SK-N-SH treated with all-trans-retinoic acid at 6 μM for 48 hours (cell line): Measurements from ENCODE around the gene OR2Z1.

Experiments used
- ATAC-seq: fragments of 200-7000 bp; cut with Tn5 transposase; 3 replicates; pipeline ENCODE4 v1.9.1; 2020; ENCODE audit warnings: mild to moderate bottlenecking, moderate library complexity
- ARNTL ChIP-seq: fragments of 450-650 bp; formaldehyde crosslinking; IDR thresholded peaks from 2 replicates; pipeline ENCODE4 v1.5.0; 2020; ENCODE audit warnings: low read depth, mild to moderate bottlenecking, moderate library complexity, borderline replicate concordance
- BACH2 ChIP-seq: fragments of 250-450 bp; sonication (Bioruptor Pico); IDR thresholded peaks from 2 replicates; pipeline ENCODE4 v1.9.0; 2021; ENCODE audit warnings: mild to moderate bottlenecking, borderline replicate concordance
- CREB5 ChIP-seq: fragments of 250-450 bp; sonication (Bioruptor Pico); IDR thresholded peaks from 2 replicates; pipeline ENCODE4 v1.5.1; 2020; ENCODE audit warnings: low read depth, mild to moderate bottlenecking, moderate library complexity
- CSDC2 ChIP-seq: fragments of 250-450 bp; sonication (Bioruptor Pico); IDR thresholded peaks from 2 replicates; pipeline ENCODE4 v1.5.0; 2020; ENCODE audit warnings: mild to moderate bottlenecking, moderate library complexity
- GLIS3 ChIP-seq: fragments of 250-450 bp; sonication (Bioruptor Pico); IDR thresholded peaks from 2 replicates; pipeline ENCODE4 v1.5.0; 2020; ENCODE audit warnings: mild to moderate bottlenecking, moderate library complexity
- ISL1 ChIP-seq: fragments of 250-450 bp; sonication (Bioruptor Pico); IDR thresholded peaks from 2 replicates; pipeline ENCODE4 v2.1.2; 2022; ENCODE audit warnings: mild to moderate bottlenecking, moderate library complexity
- OSR1 ChIP-seq: fragments of 250-450 bp; sonication (Bioruptor Pico); IDR thresholded peaks from 2 replicates; pipeline ENCODE4 v1.8.0; 2022; ENCODE audit warnings: moderate library complexity, mild to moderate bottlenecking, inconsistent platforms
- PPARA ChIP-seq: fragments of 250-450 bp; sonication (Bioruptor Pico); IDR thresholded peaks from 2 replicates; pipeline ENCODE4 v1.5.0; 2020; ENCODE audit warnings: mild to moderate bottlenecking, borderline replicate concordance
- RARB ChIP-seq: fragments of 250-450 bp; sonication (Bioruptor Pico); IDR thresholded peaks from 2 replicates; pipeline ENCODE4 v1.8.0; 2021; ENCODE audit warnings: mild to moderate bottlenecking, moderate library complexity
- SNAI2 ChIP-seq: fragments of 250-450 bp; sonication (Bioruptor Pico); IDR thresholded peaks from 2 replicates; pipeline ENCODE4 v1.5.0; 2020; ENCODE audit warnings: mild to moderate bottlenecking, moderate library complexity
- TCF4 ChIP-seq: fragments of 250-450 bp; sonication (Bioruptor Pico); IDR thresholded peaks from 2 replicates; pipeline ENCODE4 v1.8.0; 2021; ENCODE audit warnings: mild to moderate bottlenecking, moderate library complexity, borderline replicate concordance
- TOX ChIP-seq: fragments of 250-450 bp; sonication (Bioruptor Pico); IDR thresholded peaks from 2 replicates; pipeline ENCODE4 v1.8.0; 2021; ENCODE audit warnings: mild to moderate bottlenecking, moderate library complexity, borderline replicate concordance
- ZC3H10 ChIP-seq: fragments of 250-450 bp; sonication (Bioruptor Pico); IDR thresholded peaks from 2 replicates; pipeline ENCODE4 v1.5.1; 2021; ENCODE audit warnings: mild to moderate bottlenecking, moderate library complexity
- ZFP3 ChIP-seq: fragments of 250-450 bp; sonication (Bioruptor Pico); IDR thresholded peaks from 2 replicates; pipeline ENCODE4 v1.5.0; 2020; ENCODE audit warnings: mild to moderate bottlenecking, moderate library complexity
- ZFP30 ChIP-seq: fragments of 450-650 bp; formaldehyde crosslinking; IDR thresholded peaks from 2 replicates; pipeline ENCODE4 v1.5.0; 2022; ENCODE audit warnings: mild to moderate bottlenecking, moderate library complexity
- ZNF565 ChIP-seq: fragments of 450-650 bp; formaldehyde crosslinking; conservative IDR thresholded peaks from 2 replicates; pipeline ENCODE4 v1.5.0; 2020; ENCODE audit warnings: low read depth, mild to moderate bottlenecking, moderate library complexity
- ZNF70 ChIP-seq: fragments of 450-650 bp; formaldehyde crosslinking; IDR thresholded peaks from 2 replicates; pipeline ENCODE4 v1.5.0; 2020; ENCODE audit warnings: mild to moderate bottlenecking, moderate library complexity
- ZNF8 ChIP-seq: fragments of 450-650 bp; formaldehyde crosslinking; IDR thresholded peaks from 2 replicates; pipeline ENCODE4 v1.5.0; 2020; ENCODE audit warnings: mild to moderate bottlenecking, moderate library complexity
- TF ChIP-seq, protein P1 (sequence below): fragments of 250-450 bp; sonication (Bioruptor Pico); IDR thresholded peaks from 2 replicates; pipeline ENCODE4 v1.5.0; 2020; ENCODE audit warnings: mild to moderate bottlenecking, moderate library complexity
- TF ChIP-seq, protein P2 (sequence below): fragments of 250-450 bp; sonication (Bioruptor Pico); IDR thresholded peaks from 2 replicates; pipeline ENCODE4 v1.8.0; 2021; ENCODE audit warnings: low read depth, mild to moderate bottlenecking, moderate library complexity, borderline replicate concordance
- TF ChIP-seq, protein P3 (sequence below): fragments of 250-450 bp; sonication (Bioruptor Pico); IDR thresholded peaks from 2 replicates; pipeline ENCODE4 v1.5.1; 2021; ENCODE audit warnings: mild to moderate bottlenecking, moderate library complexity
- TF ChIP-seq, protein P4 (sequence below): fragments of 250-450 bp; sonication (Bioruptor Pico); IDR thresholded peaks from 2 replicates; pipeline ENCODE4 v1.8.0; 2020; ENCODE audit warnings: mild to moderate bottlenecking, moderate library complexity, borderline replicate concordance

Gene OR2Z1

DNA sequence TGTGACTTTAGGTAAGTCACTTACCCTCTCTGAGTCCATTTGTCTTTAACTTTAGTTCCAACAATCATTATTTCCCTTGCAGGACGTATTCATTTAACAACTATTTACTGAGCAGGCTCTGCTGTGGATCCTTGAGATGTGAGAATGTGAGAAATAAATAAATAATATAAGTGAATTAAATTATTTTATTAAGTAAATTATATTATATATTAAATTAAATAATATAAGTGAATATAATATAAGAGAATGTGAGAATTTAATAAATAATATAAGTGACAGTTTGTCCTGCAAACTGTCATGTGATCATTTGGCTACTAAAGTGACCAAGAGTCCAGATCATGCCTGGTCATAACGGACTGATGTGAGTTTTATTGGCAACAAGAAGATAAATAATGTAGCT is 598 bp downstream of the OR2Z1 start:
- ATAC-seq: no peak
- TF ChIP-seq TOX (CRISPR knock-in tag): no peak
- no peak for TF ChIP-seq OSR1 (CRISPR knock-in tag)
- no peak for TF ChIP-seq GLIS3 (CRISPR knock-in tag)
- no peak for TF ChIP-seq ZC3H10 (CRISPR knock-in tag)
- TF ChIP-seq ZFP30 (CRISPR knock-in tag): no peak
- TF ChIP-seq SNAI2 (CRISPR knock-in tag): no peak
- TF ChIP-seq ZNF70: no peak
- no peak for TF ChIP-seq ZNF565 (CRISPR knock-in tag)
- TF ChIP-seq CREB5 (CRISPR knock-in tag): no peak
- no peak for TF ChIP-seq RARB (CRISPR knock-in tag)
- no peak for TF ChIP-seq ISL1 (CRISPR knock-in tag)
- TF ChIP-seq, protein P1, sequence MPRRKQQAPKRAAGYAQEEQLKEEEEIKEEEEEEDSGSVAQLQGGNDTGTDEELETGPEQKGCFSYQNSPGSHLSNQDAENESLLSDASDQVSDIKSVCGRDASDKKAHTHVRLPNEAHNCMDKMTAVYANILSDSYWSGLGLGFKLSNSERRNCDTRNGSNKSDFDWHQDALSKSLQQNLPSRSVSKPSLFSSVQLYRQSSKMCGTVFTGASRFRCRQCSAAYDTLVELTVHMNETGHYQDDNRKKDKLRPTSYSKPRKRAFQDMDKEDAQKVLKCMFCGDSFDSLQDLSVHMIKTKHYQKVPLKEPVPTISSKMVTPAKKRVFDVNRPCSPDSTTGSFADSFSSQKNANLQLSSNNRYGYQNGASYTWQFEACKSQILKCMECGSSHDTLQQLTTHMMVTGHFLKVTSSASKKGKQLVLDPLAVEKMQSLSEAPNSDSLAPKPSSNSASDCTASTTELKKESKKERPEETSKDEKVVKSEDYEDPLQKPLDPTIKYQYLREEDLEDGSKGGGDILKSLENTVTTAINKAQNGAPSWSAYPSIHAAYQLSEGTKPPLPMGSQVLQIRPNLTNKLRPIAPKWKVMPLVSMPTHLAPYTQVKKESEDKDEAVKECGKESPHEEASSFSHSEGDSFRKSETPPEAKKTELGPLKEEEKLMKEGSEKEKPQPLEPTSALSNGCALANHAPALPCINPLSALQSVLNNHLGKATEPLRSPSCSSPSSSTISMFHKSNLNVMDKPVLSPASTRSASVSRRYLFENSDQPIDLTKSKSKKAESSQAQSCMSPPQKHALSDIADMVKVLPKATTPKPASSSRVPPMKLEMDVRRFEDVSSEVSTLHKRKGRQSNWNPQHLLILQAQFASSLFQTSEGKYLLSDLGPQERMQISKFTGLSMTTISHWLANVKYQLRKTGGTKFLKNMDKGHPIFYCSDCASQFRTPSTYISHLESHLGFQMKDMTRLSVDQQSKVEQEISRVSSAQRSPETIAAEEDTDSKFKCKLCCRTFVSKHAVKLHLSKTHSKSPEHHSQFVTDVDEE (CRISPR knock-in tag): no peak
- no peak for TF ChIP-seq PPARA (CRISPR knock-in tag)
- TF ChIP-seq ARNTL (CRISPR knock-in tag): no peak
- no peak for TF ChIP-seq ZNF8 (CRISPR knock-in tag)
- TF ChIP-seq, protein P2, sequence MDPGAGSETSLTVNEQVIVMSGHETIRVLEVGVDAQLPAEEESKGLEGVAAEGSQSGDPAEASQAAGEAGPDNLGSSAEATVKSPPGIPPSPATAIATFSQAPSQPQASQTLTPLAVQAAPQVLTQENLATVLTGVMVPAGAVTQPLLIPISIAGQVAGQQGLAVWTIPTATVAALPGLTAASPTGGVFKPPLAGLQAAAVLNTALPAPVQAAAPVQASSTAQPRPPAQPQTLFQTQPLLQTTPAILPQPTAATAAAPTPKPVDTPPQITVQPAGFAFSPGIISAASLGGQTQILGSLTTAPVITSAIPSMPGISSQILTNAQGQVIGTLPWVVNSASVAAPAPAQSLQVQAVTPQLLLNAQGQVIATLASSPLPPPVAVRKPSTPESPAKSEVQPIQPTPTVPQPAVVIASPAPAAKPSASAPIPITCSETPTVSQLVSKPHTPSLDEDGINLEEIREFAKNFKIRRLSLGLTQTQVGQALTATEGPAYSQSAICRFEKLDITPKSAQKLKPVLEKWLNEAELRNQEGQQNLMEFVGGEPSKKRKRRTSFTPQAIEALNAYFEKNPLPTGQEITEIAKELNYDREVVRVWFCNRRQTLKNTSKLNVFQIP (CRISPR knock-in tag): no peak

DNA sequence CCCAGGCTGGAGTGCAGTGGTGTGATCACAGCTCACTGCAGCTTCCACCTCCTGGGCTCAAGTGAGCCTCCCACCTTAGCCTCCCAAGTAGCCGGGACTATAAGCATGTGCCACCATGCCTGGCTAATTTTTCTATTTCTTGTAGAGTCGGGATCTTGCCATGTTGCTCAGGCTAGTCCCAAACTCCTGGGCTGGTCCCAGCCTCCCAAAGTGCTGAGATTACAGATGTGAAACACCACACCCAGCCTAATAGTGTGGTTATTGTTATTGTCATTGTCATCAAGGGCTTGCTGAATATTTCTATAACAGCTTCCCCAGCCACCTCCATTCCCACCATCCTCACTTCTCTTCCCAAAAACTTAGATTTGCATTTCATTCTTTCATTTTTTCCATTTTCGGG is 2.8 kb downstream of the OR2Z1 start:
- TF ChIP-seq CSDC2 (CRISPR knock-in tag) (no peak), TCF4 (no peak), ZNF565 (CRISPR knock-in tag) (no peak), ZC3H10 (CRISPR knock-in tag) (no peak), BACH2 (CRISPR knock-in tag) (no peak), SNAI2 (CRISPR knock-in tag) (no peak), ARNTL (CRISPR knock-in tag) (no peak), TOX (CRISPR knock-in tag) (no peak), RARB (CRISPR knock-in tag) (no peak), ZFP3 (CRISPR knock-in tag) (no peak), GLIS3 (CRISPR knock-in tag) (no peak), ZFP30 (CRISPR knock-in tag) (no peak)
- TF ChIP-seq, protein P2 (CRISPR knock-in tag): no peak
- TF ChIP-seq, protein P3, sequence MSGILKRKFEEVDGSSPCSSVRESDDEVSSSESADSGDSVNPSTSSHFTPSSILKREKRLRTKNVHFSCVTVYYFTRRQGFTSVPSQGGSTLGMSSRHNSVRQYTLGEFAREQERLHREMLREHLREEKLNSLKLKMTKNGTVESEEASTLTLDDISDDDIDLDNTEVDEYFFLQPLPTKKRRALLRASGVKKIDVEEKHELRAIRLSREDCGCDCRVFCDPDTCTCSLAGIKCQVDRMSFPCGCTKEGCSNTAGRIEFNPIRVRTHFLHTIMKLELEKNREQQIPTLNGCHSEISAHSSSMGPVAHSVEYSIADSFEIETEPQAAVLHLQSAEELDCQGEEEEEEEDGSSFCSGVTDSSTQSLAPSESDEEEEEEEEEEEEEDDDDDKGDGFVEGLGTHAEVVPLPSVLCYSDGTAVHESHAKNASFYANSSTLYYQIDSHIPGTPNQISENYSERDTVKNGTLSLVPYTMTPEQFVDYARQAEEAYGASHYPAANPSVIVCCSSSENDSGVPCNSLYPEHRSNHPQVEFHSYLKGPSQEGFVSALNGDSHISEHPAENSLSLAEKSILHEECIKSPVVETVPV (CRISPR knock-in tag): no peak
- TF ChIP-seq, protein P1 (CRISPR knock-in tag): no peak
- TF ChIP-seq, protein P4, sequence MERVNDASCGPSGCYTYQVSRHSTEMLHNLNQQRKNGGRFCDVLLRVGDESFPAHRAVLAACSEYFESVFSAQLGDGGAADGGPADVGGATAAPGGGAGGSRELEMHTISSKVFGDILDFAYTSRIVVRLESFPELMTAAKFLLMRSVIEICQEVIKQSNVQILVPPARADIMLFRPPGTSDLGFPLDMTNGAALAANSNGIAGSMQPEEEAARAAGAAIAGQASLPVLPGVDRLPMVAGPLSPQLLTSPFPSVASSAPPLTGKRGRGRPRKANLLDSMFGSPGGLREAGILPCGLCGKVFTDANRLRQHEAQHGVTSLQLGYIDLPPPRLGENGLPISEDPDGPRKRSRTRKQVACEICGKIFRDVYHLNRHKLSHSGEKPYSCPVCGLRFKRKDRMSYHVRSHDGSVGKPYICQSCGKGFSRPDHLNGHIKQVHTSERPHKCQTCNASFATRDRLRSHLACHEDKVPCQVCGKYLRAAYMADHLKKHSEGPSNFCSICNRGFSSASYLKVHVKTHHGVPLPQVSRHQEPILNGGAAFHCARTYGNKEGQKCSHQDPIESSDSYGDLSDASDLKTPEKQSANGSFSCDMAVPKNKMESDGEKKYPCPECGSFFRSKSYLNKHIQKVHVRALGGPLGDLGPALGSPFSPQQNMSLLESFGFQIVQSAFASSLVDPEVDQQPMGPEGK (CRISPR knock-in tag): no peak
- ATAC-seq: no peak
